SIG-M5 (cell line): ENCODE results near the gene TMBIM4.

ENCODE experiments used
- DNase-seq: peaks from one replicate; lab custom pipeline; 2025; lab: John Stamatoyannopoulos, UW

Gene TMBIM4

DNA sequence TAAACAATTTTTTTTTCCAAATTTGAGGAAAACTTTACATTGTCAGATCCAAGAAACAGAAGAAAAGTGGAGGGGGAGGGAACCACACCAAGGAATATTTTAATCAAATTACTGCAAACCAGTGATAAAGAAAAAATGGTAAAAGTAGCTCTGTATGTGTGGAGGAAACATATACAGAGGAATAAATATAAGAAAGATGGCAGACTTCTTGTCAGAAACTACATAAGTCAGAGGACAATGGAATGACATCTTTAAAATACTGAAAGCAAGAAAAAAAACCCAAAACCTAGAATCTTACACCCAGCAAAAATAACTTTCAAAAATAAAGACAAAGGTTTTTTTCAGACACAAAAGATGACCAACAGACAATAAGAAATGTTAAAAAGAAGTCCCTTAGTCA, 29.1 kb downstream of the TMBIM4 start:
- no peak for DNase-seq

DNA sequence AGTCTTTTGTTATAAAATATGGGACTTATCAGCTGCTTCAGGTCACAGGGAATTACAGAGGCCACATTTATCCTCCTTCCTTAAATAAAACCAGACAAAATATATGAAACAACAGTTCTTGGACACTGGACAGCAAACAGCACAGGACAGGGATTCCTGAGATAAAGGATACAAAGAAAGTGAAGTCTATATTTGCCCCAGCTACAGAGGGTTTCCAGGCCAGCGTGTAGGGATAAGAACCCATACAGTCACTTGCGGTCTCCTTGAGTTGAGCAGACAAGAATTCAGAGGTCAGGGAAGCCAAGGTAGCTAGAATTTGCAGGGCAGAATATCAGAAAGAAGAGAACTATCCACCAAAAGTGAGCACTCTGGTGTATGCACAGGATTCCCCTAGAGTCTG, 30.5 kb downstream of the TMBIM4 start:
- no peak for DNase-seq

DNA sequence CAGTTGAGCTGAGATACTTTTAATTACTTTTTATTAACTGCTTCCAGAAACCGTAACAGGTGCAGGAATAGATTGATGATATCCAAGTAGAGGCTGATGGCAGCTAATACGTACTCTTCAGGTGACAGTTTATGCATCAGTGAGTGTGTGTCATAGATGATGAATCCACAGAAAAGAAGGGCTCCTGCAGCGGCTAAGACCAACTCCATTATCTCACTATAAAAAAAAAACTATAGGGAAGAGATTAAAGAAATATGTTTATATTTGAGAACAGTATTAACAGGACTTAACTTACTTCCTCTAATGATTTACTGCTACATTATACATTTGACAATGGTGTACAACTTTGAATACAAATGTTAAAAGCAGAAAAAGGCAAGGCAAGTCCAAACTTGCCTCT, 31.9 kb downstream of the TMBIM4 start:
- no peak for DNase-seq

DNA sequence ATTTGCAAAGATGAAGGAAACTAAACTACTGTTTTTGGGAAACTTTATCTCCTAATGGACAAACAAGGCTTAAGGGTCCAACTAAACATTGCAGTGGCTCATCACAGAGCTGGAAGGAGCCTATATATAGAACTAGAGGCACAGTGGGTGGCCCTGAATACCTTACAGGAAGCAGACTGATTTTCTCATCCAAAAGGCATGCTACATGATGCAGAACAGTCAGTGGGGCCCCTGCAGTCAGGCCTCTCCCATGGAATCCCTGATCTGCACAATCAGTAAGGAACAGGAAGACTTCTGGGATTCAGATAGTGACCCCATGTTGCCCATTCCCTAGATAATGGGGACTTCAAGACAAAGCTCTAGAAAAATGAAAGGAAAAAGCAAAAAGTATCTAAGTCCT, 37.4 kb downstream of the TMBIM4 start:
- no peak for DNase-seq

DNA sequence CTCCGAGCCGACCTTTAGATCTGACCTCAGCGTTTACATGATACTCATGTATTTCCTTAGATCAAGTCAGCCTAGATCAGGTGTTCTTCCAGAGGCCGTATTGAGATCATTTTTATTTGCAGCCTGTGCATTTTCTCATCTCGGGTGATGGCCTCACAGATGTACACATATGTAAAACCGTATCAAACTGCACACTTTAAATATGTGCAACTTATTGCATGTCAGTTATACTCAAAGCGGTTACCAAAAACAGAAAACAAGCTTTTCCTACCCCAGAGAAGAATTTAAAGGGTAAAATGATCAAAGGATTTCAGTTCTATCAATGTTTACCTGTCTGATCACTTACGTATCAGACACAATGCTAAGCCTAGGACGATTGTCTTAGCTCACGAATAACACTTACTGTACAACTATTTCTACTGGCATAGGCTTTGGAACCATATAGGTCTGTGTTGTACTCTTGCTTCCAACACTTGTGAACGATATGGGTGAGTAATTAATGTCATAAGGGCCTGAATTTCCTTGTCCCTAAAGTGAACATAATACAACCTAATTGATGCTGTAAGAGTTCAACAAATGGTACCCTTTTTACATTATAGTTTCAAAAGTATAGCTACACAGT, 38.6 kb downstream of the TMBIM4 start:
- DNase-seq, result no peak

DNA sequence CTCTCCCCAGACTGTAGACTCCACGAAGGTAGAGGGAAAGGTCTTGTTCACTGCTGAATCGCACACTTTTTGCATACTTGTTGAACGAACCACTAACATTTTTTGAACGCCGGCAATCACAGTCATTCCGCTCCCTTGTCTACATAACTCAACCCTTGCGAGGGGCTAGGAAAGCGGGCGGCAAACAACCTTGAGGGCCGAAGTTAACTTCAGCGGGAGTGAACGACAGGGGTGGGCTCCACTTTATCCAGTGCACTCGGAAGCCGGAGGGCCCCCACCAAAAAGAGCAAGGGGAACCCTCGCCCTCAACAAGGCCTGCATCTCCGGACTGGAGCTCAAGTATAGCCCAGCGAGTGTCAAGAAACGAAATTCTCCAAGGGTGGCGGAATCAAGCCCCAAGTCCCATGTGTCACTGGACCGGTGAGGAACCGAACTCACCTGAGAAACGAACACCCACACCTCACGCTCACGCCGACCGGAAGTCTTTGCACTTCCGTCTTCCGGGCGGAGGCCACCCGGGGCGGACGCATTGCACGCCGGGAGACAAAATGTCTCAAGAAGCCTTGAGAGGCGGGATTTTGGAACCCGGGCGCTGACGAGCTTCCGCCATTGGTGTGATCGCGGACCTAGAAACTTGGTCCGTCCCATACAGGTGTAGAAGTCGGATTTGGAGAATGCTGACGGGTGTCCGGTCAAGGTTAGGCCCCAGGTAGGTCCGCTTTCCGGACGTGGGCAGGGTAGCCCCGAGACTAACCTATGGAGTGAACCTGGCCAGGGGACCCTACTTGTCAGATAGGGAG, 39.3 kb downstream of the TMBIM4 start, which contains the start of gene LLPH:
Gene LLPH, minus strand, starts transcription at position 484 of the 800 bp plus-strand sequence. CDS start 1,644 bp downstream, outside the sequence.
- DNase-seq, result peak; percentile 29

DNA sequence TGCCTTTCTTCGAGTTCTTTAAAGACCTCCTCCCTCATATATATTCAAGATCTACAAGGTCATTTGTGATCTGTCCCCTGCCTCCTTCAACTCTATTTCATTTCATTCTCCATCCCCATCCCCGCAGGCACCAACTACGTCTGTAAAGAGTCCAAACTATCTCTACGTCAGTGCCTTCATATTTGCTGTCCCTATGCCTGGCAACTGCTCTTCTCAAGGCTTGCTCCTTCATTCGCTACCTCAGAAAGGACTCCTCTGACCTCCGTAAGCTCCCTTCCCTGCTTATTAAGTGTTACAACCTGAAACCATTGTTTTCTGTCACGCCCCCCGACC, 39.9 kb downstream of the TMBIM4 start:
- no peak for DNase-seq

DNA sequence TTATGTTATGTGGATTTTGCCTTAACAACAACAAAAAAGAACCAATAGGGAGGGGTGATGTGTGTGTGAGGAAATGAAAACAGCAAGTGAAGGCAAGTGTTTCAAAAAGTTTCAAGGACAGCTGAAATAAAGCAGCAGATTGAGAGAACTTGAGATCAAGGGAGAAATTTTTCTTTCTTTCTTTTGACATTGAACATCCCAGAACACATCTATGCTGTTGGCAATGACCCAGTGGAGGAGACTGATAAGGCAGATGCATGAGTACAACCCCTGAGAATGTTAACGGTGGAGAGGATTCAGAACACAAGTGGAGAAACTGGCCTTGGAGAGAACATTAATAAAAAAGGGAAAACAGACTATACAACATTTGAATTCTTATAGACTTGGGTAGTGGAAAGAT, 42.1 kb downstream of the TMBIM4 start:
- DNase-seq, result no peak

DNA sequence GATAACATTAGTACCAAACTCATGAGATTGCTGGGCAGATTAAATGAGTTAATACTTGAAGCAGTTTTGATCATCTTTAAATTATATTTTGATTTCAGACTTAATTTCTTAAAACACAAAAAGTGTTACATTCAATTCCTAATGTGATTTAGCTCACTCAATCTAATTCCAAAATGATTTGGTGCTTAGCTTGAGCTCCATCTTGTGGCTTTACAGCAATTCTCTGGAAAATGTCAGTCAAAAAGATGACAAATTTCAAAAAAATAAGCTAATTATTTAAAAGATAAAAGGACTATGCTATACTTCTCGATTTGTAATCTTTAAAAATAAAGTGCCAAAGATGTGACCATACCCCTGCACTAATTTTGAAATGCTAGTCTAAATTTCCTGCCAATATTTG, 49.3 kb downstream of the TMBIM4 start:
- DNase-seq, result no peak

DNA sequence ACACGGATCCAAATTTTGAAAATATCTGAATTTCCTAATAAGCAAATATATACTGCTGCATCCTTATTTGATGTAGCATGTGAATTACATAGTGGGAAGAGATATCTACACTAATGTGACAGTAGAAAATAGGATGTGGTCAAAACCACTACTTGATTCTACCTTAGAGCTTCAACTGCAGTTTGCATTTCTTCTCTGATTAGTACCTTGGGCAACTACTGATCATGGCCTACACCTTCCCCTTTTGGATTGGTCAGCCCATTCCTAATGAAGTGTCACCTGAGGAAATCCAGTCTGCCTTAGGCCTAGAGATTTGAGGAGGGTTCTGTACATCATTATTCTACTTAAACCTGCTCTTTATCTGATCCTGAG, 49.9 kb downstream of the TMBIM4 start:
- DNase-seq, result no peak

DNA sequence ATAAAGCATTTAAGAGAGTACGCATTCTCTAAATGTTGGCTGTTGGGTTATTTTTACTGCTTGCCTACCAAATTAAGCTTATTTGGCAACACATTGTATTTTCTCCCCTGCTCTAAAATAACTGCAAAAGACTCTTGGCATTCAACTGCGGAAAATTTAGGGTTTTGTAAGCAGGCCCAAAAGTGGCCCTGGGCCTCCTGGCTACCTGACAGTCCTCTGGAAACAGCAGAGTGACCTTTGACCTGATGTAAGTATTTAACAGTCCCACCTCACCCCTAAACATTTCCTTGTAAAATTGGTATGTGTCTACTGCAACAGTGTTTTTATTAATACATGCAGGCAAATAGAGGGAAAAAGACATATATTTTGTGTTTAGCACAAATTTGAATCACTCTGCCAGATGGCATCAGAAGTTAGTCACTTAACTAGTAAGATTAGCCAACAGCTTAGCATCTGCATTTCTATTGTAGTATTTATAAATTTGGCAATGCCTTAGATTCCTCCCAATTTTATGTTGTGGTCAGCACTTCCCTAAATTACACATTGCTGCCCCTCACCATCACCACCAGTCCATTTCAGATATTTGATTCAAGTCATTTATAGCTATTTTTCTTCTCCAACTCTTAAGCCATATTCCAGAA, 50.4 kb downstream of the TMBIM4 start:
- peak; percentile 32 for DNase-seq

DNA sequence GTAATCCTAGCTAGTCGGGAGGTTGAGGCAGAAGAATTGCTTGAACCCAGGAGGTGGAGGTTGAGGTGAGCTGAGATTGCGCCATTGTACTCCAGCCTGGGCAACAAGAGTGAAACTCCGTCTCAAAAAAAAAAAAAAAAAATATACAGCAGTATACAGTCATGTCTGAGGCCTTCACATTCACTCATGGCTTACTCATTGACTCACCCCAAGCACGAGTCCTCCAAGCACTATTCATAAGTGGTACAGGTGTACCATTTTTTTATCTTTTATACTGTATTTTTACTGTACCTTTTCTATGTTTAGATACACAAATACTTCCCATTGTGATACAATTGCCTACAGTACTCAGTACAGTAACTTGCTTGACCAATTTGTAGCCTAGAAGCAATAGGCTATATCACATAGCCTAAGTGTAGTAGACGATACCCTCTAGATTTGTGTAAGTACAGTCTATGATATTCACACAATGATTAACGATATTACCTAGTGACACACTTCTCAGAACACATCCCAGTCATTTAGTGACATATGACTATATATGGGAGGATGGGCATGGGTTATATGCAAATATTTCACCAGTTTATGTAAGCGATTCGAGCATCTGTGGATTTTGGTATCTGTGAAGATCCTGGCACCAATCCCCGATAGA, 51.4 kb downstream of the TMBIM4 start:
- no peak for DNase-seq

DNA sequence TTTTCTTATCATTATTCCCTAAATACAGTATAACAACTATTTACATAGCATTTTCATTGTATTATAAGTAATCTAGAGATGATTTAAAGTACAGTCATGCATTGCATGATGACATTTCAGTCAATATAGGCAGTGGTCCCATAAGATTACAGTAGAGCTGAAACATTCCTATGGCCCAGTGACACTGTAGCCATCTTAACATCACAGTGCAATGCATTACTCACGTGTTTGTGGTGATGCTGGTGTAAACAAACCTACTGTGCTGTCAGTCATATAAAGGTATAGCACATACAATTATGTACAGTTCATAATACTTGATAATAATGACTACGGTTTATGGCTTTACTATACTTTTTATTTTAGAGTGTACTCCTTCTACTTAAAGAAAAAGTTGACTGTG, 52.6 kb downstream of the TMBIM4 start:
- no peak for DNase-seq

DNA sequence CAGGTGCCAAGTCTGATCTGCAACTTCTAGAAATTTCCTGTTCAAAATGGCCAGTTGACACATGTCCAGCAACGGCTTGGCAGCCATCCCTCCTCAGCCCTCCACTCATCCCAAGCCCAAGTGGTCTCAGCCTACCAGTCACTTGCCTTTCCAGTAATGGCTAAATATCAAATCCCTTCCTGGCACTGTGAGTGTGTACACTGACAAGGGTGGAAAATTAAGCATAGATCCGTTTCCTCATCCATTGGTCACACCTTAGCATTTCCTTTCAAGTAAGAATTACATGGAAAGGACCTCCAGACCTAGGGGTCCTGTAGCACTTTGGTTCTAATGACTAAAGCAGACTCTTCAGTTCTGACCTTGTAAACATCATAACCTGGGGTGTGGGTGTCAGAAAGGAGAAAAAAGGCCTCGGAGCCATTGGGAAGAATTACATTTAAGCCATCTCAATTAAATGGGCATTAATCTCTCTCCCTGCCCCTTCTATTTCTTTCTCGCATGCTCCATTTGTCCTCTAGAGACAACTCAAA, 54.7 kb downstream of the TMBIM4 start:
- DNase-seq, result no peak

DNA sequence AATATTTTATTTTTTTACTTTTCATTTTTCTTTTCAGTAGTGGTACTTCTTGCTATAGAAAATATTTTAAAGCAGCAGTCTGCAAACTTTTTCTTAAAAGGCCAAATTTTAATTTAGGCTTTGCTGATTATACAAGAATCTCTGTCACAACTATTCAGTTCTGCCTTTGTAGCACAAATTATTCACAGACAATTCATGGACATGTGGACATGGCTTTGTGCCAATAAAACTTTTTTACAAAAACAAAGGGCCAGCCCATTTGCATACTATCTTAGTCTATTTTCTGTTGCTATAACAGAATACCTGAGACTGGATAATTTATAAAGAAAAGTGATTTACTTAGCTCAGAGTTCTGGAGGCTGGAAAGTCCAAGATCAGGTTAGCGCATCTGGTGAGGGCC, 56.3 kb downstream of the TMBIM4 start:
- no peak for DNase-seq

DNA sequence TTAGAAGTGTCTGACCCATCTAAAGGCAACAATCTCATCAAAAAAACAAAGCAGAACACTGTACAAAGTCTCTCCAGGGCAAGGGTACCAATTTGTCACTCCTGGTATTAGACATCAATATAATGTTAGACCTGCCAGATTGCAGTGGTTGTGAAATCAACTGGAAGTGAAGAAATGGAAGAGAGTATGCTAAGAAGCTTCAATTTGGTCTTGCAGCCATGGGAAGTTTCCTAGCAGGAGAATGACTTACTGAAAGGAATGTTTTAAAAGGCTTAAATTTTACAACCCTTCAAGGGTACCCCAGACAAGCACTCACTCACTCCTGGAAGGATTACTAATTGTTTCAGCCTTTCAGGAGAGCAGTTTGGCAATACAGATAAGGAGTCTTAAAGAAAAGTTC, 58.2 kb downstream of the TMBIM4 start:
- DNase-seq, result no peak

DNA sequence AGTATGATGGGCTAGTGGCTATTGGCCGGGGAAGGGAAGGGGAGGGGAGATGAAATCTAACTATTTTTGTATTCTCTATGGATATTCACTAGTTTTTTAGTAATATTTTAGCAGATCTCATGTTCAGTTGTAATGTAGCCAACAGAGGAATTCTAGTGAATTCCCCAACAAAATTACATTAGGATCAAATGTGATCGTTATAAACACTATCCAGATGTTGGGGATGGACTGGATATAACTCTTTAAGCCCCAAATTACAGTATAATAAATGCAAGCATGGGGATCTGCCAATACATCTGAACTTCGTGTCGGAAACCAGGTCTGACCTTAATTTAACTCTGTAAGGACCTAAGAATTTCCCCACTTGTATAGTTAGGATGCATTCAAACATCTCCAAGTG, 60.7 kb downstream of the TMBIM4 start:
- DNase-seq, result no peak

DNA sequence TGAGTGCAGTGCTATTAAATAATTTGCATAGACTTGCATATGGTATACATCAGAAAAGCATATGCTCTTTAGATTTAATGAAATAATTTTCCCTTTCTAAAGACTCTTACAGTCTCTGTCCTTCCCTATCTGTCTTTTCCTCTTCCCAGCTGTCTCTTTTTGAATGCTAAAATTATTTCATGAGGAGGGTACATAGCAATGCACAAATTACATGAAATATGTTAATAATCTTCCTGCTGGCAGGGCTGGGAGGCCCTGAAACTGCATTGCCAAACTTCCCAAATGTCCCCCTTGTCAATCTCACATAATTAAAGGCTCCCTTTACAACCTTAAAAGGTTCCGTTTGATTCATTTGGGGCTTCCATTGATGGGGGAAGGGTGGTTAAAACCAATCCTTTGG, 61.4 kb downstream of the TMBIM4 start:
- no peak for DNase-seq

DNA sequence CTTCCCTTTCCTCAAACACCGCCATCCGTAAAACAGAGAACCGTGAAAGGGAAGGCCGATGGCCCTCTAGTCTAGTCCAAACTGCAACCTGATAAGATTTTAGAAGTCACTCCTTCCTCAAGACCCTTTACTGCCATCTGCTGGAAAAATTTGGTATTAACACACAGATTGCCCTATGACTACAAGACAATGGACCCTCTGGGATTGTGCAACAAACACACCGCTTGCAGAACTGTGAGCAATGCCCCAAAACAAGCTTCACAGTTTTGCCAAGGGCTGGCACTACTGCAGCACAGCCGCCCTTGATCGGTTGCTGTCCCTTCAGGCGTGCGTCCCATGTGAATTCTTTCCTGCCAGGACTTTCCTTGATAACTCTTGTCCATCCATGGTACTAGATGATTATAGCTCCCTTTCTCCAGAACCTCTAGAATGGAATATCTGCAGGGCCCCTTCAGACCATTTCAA, 62.3 kb downstream of the TMBIM4 start:
- peak; percentile 83 for DNase-seq

DNA sequence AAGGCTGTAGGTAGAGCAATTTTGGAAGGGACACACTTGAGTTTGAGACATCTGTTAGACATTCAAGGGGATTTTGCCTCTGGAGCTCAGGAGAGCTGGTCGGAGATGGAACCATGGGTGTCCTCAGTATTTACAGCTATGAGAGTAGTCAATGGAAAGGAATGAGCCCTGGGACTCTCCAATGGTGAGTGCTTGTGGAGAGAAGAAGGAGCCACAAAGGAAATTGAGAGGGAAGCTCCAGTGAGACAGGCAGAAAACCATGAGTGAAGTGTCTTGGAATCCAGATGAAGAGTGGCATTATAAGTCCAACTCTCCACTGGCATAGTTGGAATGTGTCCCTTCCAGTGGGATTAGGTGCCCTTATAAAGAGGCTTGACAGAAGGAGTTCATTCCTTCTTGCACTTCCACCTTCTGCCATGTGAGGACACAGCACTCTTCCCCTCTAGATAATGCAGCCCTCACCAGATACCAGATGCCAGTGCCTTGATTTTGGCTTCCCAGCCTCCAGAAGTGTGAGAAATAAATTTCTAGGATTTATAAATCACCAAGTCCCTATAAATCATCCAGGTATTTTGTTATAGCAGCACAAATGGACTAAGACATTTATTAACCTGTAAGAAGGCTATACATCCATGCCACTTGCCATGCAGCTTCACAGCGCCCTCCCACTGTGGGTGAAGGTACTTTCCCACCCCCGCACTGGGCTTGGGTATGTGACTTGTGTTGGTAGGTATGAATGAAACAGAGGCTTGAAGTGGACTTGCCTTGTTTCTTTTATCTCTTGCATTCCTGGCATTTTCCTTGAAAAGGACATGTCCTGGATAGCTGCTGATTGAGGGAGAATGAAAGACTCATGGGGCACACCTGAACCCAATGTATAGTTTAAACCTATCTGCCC, 66.5 kb downstream of the TMBIM4 start:
- no peak for DNase-seq

DNA sequence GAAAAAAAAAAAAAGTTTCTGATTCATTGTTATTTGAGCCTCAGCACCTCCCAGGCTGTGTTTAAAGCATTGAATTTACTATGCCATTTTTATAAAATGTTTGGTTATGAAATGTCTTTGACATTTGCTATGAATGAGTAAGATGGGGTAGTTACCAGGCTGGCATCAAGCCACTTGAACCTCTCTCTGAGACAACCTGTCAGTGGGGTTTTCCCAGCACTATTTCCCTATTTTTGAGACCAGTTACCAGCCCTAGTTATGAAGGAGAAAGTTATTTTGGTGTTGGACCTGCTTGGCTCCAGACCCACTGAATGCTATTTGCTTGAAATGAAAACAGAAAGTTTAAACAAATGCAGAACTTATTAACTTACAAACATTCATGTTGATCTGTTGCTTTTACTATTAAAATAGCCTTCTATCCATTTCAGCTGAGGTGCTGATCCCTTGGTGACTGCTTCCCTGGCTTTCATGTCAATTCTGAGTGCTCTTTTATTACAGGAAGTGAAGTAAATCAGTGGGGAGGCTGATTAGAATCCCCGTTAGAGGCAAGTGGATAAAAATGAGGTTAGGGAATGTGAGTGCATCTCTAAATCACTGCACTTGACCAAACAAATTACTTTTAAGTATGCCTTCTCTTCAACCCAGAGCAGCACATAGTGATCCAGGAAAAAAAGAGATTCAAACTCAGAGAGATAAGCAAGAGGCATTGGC, 77.1 kb downstream of the TMBIM4 start:
- DNase-seq, result no peak
